ENCODE measurements around the gene BCL2A1. TPM values are rescaled to one million over a fixed set of nuclear protein-coding genes. Genes with fewer than 3 reads are reported as not detected.
"Not testable (repeated sequence)": the region's sequence is repeated elsewhere in the genome, so short reads cannot be mapped to it uniquely, and the experiment has no call there.

BCL2A1 gene
- total RNA-seq, 4 donors from 2014 or later, result 0.83 to 4.7 (median 2.0) TPM; not detected in 1

- WGBS, 2 donors, result 78 to 87% methylated on average over 5 of the region's 5 CpGs
- no peaks in the 10 kb centered on the region for H3K27me3 ChIP-seq
- intact Hi-C loops (cut with DNase I), result no loop called here
- no peak overlapping the region for H3K4me3 ChIP-seq (replicated peaks in 1 of 3)
- H3K4me1 ChIP-seq, result no peaks in the 10 kb centered on the region
- no peaks in the 10 kb centered on the region for H3K9me3 ChIP-seq
- TF ChIP-seq CTCF (IDR thresholded peaks at IDR 0.05) (no peak), POLR2A (IDR thresholded peaks at IDR 0.05) (no peak)
- DNase-seq, result no peak
- no peaks in the 10 kb centered on the region for H3K36me3 ChIP-seq
- no peak overlapping the region for H3K27ac ChIP-seq
Observed at GRCh38 chr15:79932447-79932846, 38.5 kb downstream of the BCL2A1 start.

GRCh38 chr15:79930516-79930915, 40.5 kb downstream of the BCL2A1 start:
- Histone ChIP-seq H3K9me3 (no peaks in the 10 kb centered on the region), H3K36me3 (no peaks in the 10 kb centered on the region), H3K4me1 (no peaks in the 10 kb centered on the region), H3K4me3 (replicated peaks in 1 of 3) (no peak overlapping the region), H3K27ac (no peak overlapping the region), H3K27me3 (no peaks in the 10 kb centered on the region)
- intact Hi-C loops (cut with DNase I), result no loop called here
- no peak for TF ChIP-seq CTCF (IDR thresholded peaks at IDR 0.05)
- no peak for TF ChIP-seq POLR2A (IDR thresholded peaks at IDR 0.05)
- DNase-seq, result no peak
- 84 to 87% methylated on average over 5 of the region's 5 CpGs for WGBS, 2 donors

GRCh38 chr15:79929412-79929811, 41.6 kb downstream of the BCL2A1 start:
- TF ChIP-seq CTCF (IDR thresholded peaks at IDR 0.05) (no peak), POLR2A (IDR thresholded peaks at IDR 0.05) (no peak)
- no peaks in the 10 kb centered on the region for H3K36me3 ChIP-seq
- intact Hi-C loops (cut with DNase I), result loop anchor here (10.0 kb wide), 1 partner anchor 225 kb away; the partner anchor contains the start of gene FAH
- H3K4me1 ChIP-seq, result peaks cover under 1% of the 10 kb centered on the region in 2 donors
- no peaks in the 10 kb centered on the region for H3K9me3 ChIP-seq
- no peak for DNase-seq
- no peak overlapping the region for H3K27ac ChIP-seq
- WGBS, 2 donors, result 80 to 86% methylated on average over 2 of the region's 2 CpGs
- no peaks in the 10 kb centered on the region for H3K27me3 ChIP-seq
- H3K4me3 ChIP-seq (replicated peaks in 1 of 3), result no peak overlapping the region

GRCh38 chr15:79926116-79926515, 44.9 kb downstream of the BCL2A1 start:
- H3K4me1 ChIP-seq, H3K27me3 ChIP-seq: not testable (repeated sequence)
- intact Hi-C loops (cut with DNase I), result loop anchor here (10.0 kb wide), 1 partner anchor 229 kb away; the partner anchor contains the start of gene FAH

GRCh38 chr15:79924379-79924778, 46.6 kb downstream of the BCL2A1 start:
- no peak for TF ChIP-seq POLR2A (IDR thresholded peaks at IDR 0.05)
- Histone ChIP-seq H3K4me1 (peaks cover 4 to 8% of the 10 kb centered on the region in 2 donors), H3K27ac (peak overlapping the region in 2 of 3 donors; percentile 75 to 94), H3K4me3 (replicated peaks in 1 of 3) (peak overlapping the region in 1 of 3 donors; percentile 90), H3K27me3 (no peaks in the 10 kb centered on the region), H3K9me3 (no peaks in the 10 kb centered on the region), H3K36me3 (peaks cover 0 to 6% of the 10 kb centered on the region in 2 donors)
- intact Hi-C loops (cut with DNase I), result loop anchor here (10.0 kb wide), 1 partner anchor 230 kb away; the partner anchor contains the start of gene FAH
- 94% methylated on average over 24 of the region's 24 CpGs for WGBS, 2 donors
- no peak for DNase-seq

More at GRCh38 chr15:79926116-79926515, 44.9 kb downstream of the BCL2A1 start:
- H3K36me3 ChIP-seq; H3K4me3 ChIP-seq (replicated peaks in 1 of 3); H3K27ac ChIP-seq; DNase-seq; H3K9me3 ChIP-seq: not testable (repeated sequence)
- WGBS, 2 donors, result 97 to 98% methylated on average over 20 to 22 of the region's 36 CpGs

- intact Hi-C loops (cut with DNase I), result loop anchor here (10.0 kb wide), 1 partner anchor 231 kb away; the partner anchor contains the start of gene FAH
- 0 to 1% methylated on average over 15 to 37 of the region's 68 CpGs for WGBS, 2 donors
- peak overlapping the region; percentile 75 to 95 (median 94) for H3K27ac ChIP-seq
- H3K4me1 ChIP-seq, result peaks cover 4 to 8% of the 10 kb centered on the region in 2 donors
- DNase-seq, result peak; percentile 96
- H3K4me3 ChIP-seq (replicated peaks in 1 of 3), result peak overlapping the region; percentile 90 to 99 (median 95)
- peak; percentile 79 to 95 for TF ChIP-seq POLR2A (IDR thresholded peaks at IDR 0.05)
- TF ChIP-seq CTCF (IDR thresholded peaks at IDR 0.05), result no peak
- H3K36me3 ChIP-seq, result peaks cover 0 to 6% of the 10 kb centered on the region in 2 donors
- H3K9me3 ChIP-seq, result no peaks in the 10 kb centered on the region
- H3K27me3 ChIP-seq, result no peaks in the 10 kb centered on the region
Observed at GRCh38 chr15:79923515-79924169, 47.4 kb downstream of the BCL2A1 start.
